ENCODE measurements around the gene ELOVL7. TPM values are rescaled to one million over a fixed set of nuclear protein-coding genes. Genes with fewer than 3 reads are reported as not detected.
A peak's percentile ranks its signal among the peaks of the same experiment; 100 is the strongest.

The ELOVL7 gene
- total RNA-seq, result 10 to 100 TPM in 3 of 4 donors, 1 to 10 TPM in 1; 1.2 to 17.1 (median 14.4) TPM

DNA sequence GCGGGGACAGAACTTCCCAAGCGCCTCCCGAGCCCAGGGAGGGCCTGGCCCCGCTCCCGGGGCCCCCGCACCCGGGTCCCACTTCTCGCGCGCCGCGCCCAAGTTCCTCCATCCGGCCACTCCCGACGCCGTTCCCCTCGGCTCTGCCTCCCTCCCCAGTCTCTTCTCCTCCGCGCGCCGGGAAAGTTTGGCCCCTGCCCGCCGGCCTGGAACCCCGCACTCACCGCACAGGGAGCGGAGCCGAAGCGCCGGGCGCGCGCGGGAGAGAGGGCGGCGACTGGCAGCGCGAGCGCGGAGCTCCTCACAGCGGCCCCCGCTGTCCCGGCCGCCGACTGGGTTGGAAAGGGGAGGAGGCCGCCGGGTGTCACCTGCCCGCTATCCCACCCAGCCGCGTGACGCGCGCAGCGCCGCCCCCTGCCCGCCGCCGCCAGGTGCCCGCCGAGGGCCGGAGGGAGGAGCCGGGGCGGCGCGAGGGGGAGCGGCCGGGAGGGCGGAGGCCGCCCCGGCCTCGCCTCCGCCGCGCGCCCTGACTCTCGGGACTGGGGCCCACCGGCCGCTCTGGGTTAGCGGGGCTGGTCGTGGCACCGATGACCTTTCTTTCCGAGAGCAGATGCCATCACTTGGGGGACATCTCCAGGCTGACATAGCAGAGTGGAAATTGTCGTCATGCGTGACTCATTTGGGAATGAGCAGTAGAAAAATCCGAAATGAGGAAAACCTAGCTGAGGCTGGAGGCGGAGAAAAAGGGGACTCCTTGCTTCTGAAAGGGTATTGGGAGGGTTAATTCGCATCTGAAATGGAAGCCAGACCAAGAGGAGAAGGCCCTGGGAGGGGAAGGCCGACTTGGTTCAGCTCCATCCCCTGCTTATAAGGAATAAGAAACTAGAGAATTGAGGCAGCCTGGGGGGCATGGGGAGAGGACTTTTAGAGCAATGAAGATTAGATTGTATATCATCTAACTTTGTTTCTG is at the start of gene ELOVL7:
ELOVL7 (minus strand) TSS at position 334 of the 970 bp plus-strand sequence. CDS start 56,872 bp downstream, outside the sequence.
- TF ChIP-seq, protein P1, sequence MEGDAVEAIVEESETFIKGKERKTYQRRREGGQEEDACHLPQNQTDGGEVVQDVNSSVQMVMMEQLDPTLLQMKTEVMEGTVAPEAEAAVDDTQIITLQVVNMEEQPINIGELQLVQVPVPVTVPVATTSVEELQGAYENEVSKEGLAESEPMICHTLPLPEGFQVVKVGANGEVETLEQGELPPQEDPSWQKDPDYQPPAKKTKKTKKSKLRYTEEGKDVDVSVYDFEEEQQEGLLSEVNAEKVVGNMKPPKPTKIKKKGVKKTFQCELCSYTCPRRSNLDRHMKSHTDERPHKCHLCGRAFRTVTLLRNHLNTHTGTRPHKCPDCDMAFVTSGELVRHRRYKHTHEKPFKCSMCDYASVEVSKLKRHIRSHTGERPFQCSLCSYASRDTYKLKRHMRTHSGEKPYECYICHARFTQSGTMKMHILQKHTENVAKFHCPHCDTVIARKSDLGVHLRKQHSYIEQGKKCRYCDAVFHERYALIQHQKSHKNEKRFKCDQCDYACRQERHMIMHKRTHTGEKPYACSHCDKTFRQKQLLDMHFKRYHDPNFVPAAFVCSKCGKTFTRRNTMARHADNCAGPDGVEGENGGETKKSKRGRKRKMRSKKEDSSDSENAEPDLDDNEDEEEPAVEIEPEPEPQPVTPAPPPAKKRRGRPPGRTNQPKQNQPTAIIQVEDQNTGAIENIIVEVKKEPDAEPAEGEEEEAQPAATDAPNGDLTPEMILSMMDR (IDR thresholded peaks at IDR 0.05), result peak in 2 of 5 experiments; percentile 39
- TF ChIP-seq POLR2A (IDR thresholded peaks at IDR 0.05), result peak; percentile 83
- TF ChIP-seq EP300 (IDR thresholded peaks at IDR 0.05; ENCODE audit: low read depth), result no peak
- peak; percentile 55 to 80 (median 80) for TF ChIP-seq POLR2AphosphoS5 (IDR thresholded peaks at IDR 0.05)
- no peaks in the 10 kb centered on the region for H3K9me3 ChIP-seq
- intact Hi-C loops (cut with DNase I; ENCODE audit: low total_unique reads) (no loop called here), in situ Hi-C loops (cut with MboI; ENCODE audit: low pct_ligation_motif_present in 1 of 4, low pct_unique_long_range_greater_than_20kb in 1 of 4, low sequenced_read_pairs in 3 of 4) (no loop called here)
- peaks cover 0 to 17% (median 12%) of the 10 kb centered on the region in 4 donors for H3K4me1 ChIP-seq
- H3K36me3 ChIP-seq, result no peaks in the 10 kb centered on the region
- peak within 1 kb of the TSS; percentile 10 to 82 (median 75) for H3K27ac ChIP-seq
- H3K4me3 ChIP-seq, result peak within 1 kb of the TSS; percentile 57 to 98 (median 82)
- peaks cover 41% of the 10 kb centered on the region for H3K27me3 ChIP-seq
- peak; percentile 87 for DNase-seq
- WGBS, 2 donors (ENCODE audit: low coverage in 1 of 2), result 0 to 1% methylated on average over 2 to 36 of the region's 87 CpGs

DNA sequence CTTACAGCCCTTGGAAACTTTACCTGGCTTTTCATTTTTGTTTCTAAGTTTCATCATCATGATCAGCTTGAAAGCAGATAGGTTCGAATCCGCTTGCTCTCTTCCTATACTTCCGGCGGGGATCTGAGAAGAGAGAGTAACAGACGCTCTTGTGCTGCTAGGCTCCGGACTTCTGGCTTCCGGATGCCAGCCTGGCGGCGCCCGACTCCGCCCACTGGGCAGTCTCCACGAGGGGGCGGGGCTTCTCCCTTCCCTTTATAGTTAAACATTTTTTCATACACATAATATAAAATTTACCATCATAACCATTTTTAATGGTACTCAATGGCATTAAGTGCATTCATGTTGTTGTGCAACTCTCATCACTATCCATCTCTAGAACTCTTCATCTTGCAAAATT is 49.5 kb upstream of the ELOVL7 start:
- no peaks in the 10 kb centered on the region for H3K27me3 ChIP-seq
- H3K9me3 ChIP-seq, result no peaks in the 10 kb centered on the region
- in situ Hi-C loops (cut with MboI; ENCODE audit: low pct_ligation_motif_present in 1 of 4, low pct_unique_long_range_greater_than_20kb in 1 of 4, low sequenced_read_pairs in 3 of 4) (no loop called here), intact Hi-C loops (cut with DNase I; ENCODE audit: low total_unique reads) (no loop called here)
- TF ChIP-seq POLR2AphosphoS5 (IDR thresholded peaks at IDR 0.05) (no peak), EP300 (IDR thresholded peaks at IDR 0.05; ENCODE audit: low read depth) (no peak), POLR2A (IDR thresholded peaks at IDR 0.05) (no peak)
- TF ChIP-seq, protein P1 (IDR thresholded peaks at IDR 0.05), result no peak
- peaks cover 0 to 32% (median 6%) of the 10 kb centered on the region in 4 donors for H3K36me3 ChIP-seq
- no peak overlapping the region for H3K27ac ChIP-seq
- no peaks in the 10 kb centered on the region for H3K4me1 ChIP-seq
- no peak overlapping the region for H3K4me3 ChIP-seq
- no peak for DNase-seq
- 93 to 99% methylated on average over 12 to 13 of the region's 13 CpGs for WGBS, 2 donors (ENCODE audit: low coverage in 1 of 2)

DNA sequence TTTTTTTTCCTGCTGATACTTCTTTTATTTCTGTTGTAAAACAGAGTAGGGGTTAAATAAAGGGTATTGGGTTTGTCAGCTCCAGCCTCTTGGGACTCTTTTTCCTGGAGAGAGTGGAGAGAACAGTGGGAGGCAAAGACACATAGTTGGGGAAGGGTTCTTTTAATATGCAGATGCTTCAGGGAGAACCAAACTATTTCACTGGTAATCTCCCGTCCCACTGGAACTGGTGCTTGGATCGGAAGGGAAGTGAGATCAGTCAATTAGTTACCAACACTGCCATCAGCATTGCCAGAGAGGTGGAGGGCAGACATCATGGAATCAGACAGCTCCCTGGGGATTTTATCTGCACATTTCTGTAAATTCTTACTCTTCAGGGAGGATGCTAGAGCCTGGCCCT is 47.6 kb upstream of the ELOVL7 start:
- in situ Hi-C loops (cut with MboI; ENCODE audit: low pct_ligation_motif_present in 1 of 4, low pct_unique_long_range_greater_than_20kb in 1 of 4, low sequenced_read_pairs in 3 of 4), result no loop called here
- H3K27ac ChIP-seq, result no peak overlapping the region

More for the DNA sequence above, 47.6 kb upstream of the ELOVL7 start:
- no peaks in the 10 kb centered on the region for H3K4me1 ChIP-seq
- no peak overlapping the region for H3K4me3 ChIP-seq
- H3K36me3 ChIP-seq, result peaks cover 0 to 21% (median 3%) of the 10 kb centered on the region in 4 donors
- intact Hi-C loops (cut with DNase I; ENCODE audit: low total_unique reads), result no loop called here
- WGBS, 2 donors (ENCODE audit: low coverage in 1 of 2), result 94 to 100% methylated on average over 2 of the region's 2 CpGs
- DNase-seq, result no peak
- H3K9me3 ChIP-seq, result no peaks in the 10 kb centered on the region
- H3K27me3 ChIP-seq, result no peaks in the 10 kb centered on the region
- TF ChIP-seq EP300 (IDR thresholded peaks at IDR 0.05; ENCODE audit: low read depth), result no peak
- TF ChIP-seq, protein P1 (IDR thresholded peaks at IDR 0.05), result no peak
- TF ChIP-seq POLR2A (IDR thresholded peaks at IDR 0.05), result no peak
